GM19099 (cell line): Measurements from ENCODE around the gene HIVEP3.

ENCODE experiments used
- POLR2A ChIP-seq: IDR thresholded peaks from 3 replicates; pipeline ENCODE4 v1.6.1; 2011; ENCODE audit warnings: low read depth; ENCODE audit not compliant: insufficient read length; ENCODE audit errors: extremely low read depth

The HIVEP3 gene

DNA sequence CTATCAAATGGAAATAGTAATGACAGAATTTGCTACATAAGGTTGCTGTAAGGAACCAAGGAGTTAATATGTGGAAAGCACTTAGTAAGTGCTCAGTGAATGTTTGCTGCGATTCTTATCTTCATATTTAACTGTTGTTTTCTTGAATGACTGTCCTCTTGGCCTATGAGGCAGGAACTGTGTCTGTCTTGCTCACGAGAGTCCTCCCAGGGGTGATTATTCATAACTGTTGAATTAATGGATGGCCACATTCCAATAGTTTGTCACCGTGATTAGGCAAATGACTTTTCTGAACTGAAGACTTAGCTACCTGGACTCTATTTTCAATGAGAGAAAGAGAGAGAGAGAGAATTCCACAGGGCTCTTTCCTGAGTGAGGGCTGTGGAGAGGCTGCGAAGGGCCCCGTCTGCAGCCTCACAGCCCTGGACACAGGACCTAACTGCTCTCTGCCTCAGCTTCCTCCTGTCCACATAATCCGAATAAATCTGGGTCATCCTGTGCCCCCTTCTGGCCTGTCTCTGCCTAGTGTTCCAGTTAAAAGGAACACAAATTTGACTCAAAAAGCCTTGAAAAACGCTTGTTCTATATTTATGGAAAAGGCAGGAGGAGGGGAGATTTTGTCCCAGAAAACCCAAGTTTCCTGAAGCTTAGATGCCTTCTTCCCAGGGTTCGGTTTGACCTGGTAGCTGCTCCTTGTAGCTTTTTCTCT is 442.7 kb downstream of the HIVEP3 start:
- TF ChIP-seq POLR2A = no peak

DNA sequence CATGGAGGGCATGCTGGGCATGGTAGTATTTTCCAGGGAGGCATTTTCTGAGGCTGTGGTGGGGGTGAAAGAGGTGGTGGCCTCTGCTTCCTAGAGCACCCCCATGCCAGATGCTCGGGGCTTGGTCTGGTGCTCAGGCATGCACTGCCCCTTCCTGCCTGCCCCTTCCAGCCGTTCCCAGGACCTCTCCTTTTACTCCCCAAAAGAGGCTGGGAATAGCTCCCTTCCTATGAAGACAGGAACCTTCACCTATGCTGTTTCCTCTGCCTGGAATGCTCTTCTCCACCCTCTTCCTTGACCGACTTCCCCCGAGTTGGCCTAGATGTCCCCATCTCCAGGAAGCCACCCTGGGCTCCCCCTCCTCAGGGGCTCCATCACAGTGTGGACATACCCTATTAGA is 443.4 kb downstream of the HIVEP3 start:
- TF ChIP-seq POLR2A = no peak

DNA sequence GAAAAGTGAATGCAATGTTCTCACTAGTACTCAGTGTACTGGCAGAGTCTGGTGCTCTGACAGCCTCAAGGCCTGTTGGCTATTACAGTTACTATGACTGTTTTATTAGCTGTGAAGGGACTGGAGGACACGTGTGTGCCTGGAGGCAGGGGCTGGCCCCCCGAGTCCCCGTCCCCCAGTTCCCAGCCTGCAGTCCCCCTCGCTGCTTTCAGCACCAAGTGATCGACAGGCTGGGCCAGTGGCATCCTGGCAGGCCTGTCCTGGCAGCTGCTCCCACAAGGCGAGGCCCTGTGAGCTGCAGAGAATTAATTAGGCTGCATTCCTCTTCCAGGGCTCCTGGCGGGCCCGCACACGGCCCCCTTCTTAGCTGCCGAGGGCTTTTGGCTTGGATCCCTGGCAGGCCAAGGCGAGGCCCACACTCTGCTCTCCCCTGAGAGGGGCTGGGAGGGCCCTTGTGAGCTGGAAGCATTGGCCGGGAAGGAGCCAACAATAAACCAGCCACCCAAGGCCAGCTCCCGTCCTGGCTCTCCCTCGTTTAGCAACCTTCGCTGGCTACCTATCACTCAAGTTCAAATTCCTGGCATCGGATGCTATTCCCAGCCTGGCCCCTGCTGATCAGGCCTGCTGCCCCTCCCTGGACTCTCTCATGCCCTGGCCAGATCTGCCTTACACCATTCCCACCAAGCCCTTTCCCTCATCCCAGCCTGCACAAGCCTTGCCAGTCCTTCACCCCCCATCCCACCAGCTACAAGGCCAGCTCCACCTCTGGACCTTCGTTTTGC is 444.0 kb downstream of the HIVEP3 start:
- TF ChIP-seq POLR2A = no peak

DNA sequence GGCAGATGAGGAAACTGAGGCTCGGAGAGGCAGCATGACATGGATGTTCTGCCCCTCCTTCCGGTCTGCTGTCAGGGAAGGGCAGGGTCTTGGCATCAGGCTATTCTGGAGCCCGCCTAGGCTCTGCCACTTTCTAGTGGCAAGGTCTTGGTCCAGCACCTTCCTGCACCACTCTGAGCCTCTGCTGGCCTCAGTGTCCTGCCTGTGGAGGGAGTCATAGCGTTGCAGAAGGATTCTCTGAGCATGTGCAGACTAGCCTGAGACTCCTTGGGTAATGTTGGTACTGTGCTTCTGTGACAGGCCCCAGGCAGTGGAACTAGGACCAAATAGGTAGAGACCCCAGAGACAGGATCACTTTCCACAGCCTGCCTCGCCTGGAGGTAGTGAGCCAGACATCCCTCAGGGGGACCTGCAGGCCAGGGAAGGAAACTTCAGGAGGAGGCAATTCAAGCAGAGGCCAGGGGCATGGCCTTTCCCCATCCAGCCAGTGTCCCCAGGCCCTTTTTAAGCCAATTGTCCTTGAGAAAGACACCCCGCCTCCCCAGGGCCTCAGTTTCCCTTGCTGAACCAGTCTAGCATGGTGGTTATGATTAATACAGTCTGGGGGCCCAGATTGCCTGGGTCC is 444.9 kb downstream of the HIVEP3 start:
- TF ChIP-seq POLR2A = no peak

DNA sequence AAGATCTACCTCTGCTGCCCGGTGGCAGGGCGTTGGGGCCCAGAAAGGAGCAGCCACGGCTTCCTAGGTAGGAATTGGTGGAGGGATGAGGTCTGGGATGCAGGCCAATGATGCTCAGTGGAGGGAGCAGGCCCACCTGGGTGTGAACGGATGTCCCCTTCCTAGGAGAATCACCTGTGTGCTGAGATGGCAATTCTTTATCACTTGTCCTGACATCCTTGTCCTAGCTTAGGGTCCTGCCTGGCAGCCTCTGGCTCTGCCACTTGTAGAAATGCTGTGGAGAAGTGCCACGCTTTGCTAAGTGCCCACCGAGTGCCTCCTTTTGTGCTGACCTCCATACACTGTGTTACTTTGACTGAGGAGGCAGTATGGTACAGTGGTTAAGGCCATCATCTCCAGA is 447.1 kb downstream of the HIVEP3 start:
- no peak for TF ChIP-seq POLR2A

DNA sequence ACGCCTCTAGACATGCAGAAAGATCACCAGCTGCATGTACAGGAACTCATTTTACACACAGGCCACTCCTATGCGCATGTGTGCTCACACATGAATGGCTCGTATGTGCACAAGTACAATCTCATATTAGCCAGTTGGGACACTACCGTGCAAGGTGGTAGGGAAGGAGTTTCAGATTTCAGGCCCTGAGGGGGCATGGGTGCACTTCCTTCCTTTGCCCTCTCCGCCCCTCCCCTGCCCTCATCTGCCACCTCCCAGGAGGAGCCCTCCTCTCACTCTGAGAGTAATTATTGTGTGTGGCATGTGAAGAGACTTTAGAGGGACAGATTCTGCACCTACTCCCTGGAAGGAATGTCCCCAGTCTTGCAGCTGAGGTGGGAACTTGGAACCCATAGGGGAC is 449.0 kb downstream of the HIVEP3 start:
- TF ChIP-seq POLR2A = no peak

DNA sequence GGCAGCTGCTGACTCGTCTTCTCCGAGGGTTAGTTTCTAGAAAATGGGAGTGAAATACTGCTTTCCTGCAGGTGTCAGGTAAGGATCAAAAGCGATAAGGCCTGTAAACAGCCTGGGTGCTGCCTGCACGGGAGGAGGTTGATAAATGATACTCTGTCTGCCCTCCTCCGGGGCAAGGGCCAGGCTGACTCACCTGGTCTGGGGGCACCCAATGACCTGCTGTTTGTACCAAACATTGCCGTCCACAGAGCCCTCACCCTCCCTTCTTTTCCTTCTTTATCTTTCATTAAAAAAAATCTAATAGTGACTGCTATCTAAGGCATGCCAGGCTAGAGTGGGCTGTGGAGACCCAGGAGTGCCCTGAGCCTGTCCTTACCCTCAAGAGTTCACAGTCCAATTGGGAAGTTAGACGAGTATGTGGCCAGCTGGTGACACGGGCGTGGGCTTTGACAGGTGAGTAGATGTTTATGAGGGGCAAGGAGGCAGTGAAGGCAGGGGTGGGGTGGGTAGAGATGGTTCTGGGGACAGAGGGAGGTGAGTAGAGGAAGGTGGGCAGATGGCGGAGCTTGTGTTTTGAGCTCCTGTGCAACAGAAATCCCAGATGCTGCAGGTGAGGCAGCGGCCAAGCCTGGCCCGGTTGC is 450.5 kb downstream of the HIVEP3 start:
- TF ChIP-seq POLR2A = no peak

DNA sequence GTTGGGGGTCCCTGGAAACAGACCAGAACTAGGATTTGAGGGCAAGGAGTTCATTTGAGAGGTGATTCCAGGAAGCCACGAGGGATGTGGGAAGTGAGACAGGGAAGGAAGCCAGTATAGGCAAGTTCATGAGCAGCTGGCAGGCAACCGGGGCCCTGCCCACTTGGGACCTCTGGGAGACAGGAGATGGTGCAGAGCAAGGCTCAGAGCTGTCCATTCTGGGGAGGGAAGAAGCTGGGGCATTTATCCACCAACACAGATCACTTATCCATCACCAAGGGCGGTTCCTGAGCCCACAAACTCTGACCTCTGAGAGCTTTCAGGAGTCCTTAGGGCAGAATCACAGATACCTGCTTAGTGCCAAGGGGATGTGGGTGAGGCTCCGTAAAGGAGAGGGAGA is 451.0 kb downstream of the HIVEP3 start:
- no peak for TF ChIP-seq POLR2A

DNA sequence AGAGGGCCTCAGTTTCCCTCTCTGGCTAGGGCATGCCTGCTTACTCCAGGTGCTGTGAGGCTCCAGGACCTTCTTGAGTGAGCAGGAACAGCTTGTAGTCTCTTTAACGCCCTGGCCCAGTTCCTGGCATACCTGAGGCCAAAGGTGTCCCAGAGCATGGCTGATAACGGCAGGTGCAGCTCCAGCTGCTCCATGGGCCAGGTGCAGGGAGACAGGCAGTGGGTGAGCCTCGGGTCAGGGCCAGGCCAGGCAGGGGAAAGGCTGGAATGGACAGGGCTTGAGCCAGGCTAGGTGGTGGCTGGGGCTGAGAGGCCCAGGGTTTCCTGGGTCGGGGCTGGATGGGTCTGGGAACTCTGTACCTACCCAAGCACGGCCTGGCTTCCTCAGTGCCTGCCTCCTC is 452.6 kb downstream of the HIVEP3 start:
- TF ChIP-seq POLR2A = no peak

DNA sequence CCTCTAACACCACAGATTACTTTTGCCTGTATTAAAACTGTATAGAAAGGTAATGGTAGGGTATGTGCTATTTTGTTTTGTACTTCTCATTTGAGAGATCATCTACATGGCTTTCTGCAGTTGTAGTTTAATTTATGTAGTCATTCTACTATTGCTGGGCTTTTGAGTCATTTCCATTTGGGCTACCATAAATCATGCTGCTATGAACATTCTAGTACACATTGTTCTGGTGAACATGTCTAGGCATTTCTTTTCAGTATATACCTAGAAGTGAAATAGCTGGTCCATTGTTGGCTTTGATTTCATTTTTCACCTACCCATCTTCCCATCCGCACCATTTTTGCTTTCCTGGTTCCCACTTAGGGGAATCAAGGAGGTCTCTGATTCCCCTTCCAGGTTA is 453.0 kb downstream of the HIVEP3 start:
- TF ChIP-seq POLR2A = no peak

DNA sequence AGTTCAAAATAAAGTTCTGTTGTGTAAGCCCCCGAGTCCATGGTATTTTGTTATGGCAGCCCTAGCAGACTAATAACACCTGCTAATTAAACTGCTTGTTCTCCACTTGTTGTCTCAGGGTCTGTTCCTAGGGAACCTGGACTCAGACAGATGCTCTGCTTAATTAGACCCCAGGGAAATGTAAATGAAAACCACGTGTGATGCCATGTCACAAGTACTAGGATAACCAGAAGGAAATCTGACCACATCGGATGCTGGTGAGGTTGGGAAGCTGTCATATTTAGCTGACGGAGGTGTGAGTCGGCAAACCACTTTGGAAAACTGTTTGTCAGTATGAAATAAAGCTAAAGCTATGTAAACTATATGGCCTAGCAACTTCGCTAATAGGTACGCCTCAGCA is 453.8 kb downstream of the HIVEP3 start:
- no peak for TF ChIP-seq POLR2A

DNA sequence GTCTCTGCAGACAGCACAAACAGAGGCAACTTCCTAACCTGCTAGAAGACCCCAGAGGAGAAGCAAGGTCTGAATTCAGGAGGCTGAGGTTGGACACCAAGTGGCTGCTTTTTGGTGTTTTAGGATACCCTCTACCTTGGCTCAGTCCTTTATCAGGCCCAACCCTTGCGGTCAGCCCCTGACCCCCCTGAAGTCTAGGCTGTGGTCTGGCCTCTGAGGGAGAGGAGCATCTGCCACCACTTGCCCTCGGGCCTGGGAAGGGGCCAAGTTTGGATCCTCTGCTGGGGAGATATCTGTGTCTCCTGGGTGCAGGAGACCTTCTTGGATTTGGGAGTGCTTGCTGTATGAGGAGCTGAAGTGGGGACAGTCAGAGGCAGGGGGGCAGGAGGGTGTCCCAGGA is 455.2 kb downstream of the HIVEP3 start:
- TF ChIP-seq POLR2A = no peak

DNA sequence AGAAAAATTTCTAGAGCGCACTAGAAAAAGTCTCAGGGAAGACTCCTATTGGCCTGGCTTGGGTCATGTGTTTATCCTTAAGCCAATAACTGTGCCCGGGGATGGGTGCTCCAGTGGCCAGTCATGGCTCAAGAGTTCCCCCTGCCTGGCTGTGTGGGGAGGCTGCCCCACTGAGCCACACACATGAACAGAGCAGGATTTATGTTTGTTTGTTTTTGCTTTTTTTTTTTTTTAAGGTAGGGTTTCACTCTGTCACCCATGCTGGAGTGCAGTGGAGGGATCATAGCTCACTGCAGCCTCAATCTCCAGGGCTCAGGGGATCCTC is 456.1 kb downstream of the HIVEP3 start:
- no peak for TF ChIP-seq POLR2A

DNA sequence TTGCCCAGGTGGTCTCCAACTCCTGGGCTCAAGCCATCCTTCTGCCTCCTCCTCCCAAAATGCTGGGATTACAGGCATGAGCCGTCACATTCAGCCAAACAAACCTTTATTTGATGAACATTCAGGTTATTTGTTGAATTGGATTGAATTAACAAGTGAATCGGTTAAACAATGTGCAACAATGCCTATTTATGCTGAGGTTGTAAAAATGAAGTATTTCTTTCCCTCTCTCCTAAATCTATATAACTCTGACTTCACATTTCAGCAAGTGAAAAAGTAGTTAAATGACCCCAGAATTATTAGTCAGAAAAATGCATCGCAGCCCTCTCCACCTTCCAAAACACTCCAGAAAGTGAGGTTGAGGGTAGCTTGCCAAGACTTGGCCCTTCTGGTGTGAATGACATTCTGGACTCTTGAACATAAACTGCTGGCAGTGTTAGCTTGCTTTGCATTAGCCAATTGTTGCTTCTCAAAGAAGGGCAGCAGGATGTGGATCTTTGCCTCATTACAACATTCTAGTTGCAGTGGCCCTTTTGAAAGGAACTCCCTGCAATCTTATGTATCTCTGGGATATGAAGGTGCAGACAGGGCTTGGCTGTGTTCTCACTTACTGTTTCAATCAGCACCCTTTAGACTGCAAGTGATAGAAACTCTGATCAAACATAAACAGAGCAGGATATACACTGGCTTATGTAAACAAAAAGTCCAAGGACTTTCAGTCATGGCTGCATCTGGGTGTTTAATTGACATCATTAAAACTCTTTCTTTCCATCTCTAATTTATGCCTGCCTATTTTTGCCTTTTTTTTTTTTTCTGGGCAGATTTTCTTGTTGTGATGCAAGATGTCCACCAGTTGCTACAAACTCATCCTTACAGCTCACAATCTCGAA is 456.7 kb downstream of the HIVEP3 start:
- TF ChIP-seq POLR2A = no peak
